Lower leg skin (tissue), 3 donors: Measurements from ENCODE around the gene OSCP1.

Source experiments
- CTCF ChIP-seq, 3 donors: fragments of 450-650 bp; IDR thresholded peaks; one replicate each; pipeline ENCODE4 v1.5.1; 2016; ENCODE audit warnings: antibody characterized with exemption in 3 of 3, mild to moderate bottlenecking in 3 of 3, moderate library complexity in 2 of 3
- POLR2A ChIP-seq, 2 donors: fragments of 450-650 bp; IDR thresholded peaks; one replicate each; pipeline ENCODE4 v1.6.1; 2016 to 2017; ENCODE audit warnings: antibody characterized with exemption in 2 of 2, mild to moderate bottlenecking in 1 of 2, moderate library complexity in 1 of 2

GRCh38 chr1:36465731-36466369 lies 15.6 kb upstream of the OSCP1 start:
- TF ChIP-seq CTCF (IDR thresholded peaks at IDR 0.05), result no peak
- no peak for TF ChIP-seq POLR2A (IDR thresholded peaks at IDR 0.05)
